ENCODE results near the gene HCLS1.

HCLS1 gene

DNA sequence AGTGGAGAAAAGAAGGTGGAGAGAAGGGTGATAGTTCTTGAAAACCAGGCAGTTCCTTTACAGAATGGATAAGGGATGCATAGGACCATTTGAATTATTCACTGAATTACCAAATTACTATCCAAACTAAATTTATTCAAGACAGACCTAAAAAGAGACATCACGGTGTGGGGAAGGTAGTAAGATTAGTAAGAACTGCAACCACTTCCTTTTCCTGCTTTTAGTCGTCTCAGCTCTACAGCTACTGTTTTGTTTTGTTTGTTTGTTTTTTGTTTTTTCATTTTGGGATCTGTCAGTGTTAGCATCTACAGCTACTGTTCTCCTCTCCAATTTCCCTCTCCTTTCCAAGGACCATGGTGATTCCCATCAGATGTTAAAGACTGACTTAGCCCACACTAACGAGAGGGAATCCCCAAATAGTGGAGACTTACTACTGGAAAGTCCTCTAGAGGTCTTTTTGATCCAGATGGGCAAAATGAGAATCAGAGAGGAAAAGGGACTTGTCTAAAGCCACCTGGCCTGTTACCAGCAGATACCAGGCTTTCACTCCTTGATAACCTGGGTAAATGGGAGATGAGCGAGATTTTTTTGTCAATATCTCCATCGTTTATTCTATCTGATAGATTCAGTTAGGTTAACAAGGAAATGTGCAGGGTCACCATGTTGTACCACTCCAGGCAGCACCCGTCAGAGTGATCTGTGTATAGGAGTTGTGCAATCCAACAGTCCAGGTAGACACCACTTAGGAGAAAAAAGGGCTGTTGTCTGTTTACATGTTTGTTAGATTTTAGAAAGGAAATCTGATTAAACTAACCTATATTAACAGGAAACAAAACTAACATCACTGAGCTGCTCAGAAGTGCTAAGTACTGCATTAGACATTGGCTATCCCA is 6.0 kb downstream of the HCLS1 start:
- DNase-seq (ENCODE audit: extremely low read depth, low read depth), result no peak
- TF ChIP-seq, protein P1, sequence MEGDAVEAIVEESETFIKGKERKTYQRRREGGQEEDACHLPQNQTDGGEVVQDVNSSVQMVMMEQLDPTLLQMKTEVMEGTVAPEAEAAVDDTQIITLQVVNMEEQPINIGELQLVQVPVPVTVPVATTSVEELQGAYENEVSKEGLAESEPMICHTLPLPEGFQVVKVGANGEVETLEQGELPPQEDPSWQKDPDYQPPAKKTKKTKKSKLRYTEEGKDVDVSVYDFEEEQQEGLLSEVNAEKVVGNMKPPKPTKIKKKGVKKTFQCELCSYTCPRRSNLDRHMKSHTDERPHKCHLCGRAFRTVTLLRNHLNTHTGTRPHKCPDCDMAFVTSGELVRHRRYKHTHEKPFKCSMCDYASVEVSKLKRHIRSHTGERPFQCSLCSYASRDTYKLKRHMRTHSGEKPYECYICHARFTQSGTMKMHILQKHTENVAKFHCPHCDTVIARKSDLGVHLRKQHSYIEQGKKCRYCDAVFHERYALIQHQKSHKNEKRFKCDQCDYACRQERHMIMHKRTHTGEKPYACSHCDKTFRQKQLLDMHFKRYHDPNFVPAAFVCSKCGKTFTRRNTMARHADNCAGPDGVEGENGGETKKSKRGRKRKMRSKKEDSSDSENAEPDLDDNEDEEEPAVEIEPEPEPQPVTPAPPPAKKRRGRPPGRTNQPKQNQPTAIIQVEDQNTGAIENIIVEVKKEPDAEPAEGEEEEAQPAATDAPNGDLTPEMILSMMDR (IDR thresholded peaks at IDR 0.05; ENCODE audit: low read depth, low read length), result no peak

DNA sequence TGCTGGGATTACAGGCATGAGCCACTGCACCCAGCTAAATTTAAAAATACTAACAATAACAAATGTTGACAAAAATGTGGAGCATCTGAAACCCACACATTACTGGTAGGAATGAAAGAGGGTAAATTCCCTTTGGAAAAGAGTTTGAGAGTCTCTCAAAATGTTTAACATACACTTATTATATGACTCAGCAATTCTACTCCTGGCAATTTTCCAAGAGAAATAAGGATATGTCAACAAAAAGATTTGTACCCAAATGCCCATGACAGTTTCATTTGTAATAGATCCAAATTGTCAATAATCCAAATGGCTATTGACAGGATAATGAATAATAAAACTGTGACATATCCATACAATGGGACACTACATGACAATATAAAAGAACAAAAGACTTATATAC is 9.0 kb downstream of the HCLS1 start:
- no peak for DNase-seq (ENCODE audit: extremely low read depth, low read depth)
- TF ChIP-seq, protein P1 (IDR thresholded peaks at IDR 0.05; ENCODE audit: low read depth, low read length), result no peak

DNA sequence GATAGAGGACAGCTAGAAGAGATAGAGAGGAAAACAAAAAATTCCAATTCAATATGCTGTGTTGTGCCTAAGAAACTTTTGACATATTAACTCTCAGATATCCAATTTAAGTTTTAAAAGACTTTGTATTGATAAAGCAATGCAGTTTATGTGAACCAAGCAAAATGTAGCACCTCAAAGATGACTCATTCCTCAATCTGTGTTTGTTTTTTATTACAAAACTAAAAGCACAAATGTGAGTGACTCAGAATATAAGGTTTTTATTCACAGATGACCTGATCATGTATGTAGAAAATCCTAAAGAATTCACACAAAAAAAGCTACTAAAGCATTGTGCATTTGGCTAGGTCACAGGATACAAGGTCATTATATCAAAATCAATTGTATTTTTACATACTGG is 11.1 kb downstream of the HCLS1 start:
- DNase-seq (ENCODE audit: extremely low read depth, low read depth), result no peak
- TF ChIP-seq, protein P1 (IDR thresholded peaks at IDR 0.05; ENCODE audit: low read depth, low read length), result no peak

DNA sequence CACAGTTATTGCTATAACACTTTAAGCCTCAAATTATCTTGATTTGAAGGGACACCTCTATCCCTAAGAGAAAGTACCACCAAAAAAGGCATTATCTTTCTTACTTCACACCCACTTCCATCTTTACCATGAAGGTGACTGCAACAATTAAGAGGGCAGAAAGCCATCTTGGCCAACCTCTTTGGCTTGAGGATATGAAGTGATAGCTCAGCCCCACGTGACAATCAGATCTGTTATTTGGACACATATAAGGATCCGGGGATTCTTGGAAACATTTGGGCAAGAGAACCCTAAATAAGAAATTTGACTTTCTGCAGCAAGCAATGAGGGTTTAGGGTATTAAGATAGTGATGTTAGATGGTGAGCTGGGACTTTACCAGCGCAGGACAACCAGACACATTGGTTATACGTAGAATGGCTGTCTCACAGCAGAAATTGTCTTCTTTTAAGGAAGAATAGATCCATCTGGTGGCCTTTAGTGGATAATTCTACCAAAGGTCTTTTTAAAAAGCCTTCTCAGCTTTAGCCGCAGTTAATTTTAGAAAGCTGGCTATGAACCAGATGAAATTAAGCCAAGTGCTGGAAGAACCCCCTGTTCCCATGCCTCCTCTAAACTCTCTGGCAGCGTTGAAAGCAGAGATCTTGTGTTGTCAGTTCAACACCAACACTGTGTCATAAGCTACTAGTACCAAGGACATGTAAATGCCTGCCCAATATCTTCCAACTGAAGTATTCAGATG is 12.3 kb downstream of the HCLS1 start:
- DNase-seq (ENCODE audit: extremely low read depth, low read depth), result no peak
- TF ChIP-seq, protein P1 (IDR thresholded peaks at IDR 0.05; ENCODE audit: low read depth, low read length), result no peak

DNA sequence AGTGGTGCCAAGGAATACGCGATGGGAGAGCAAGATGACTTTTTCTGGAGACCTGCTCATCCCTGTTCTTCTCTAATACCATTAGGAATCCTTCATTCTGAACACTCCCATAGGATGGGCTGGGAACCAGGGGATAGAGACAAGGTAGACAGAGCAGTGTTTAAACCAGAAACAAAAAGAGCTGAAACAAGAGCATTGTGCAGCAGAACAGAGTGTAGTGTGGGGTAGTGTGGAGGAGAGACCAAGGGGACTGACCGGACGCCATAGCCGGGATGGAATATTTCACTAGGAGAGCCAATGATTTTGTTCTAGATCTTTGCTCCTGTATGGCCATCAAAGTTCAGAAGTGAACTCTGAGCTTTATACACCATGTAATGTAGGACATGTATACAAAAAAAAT is 15.6 kb downstream of the HCLS1 start:
- TF ChIP-seq, protein P1 (IDR thresholded peaks at IDR 0.05; ENCODE audit: low read depth, low read length), result no peak
- DNase-seq (ENCODE audit: extremely low read depth, low read depth), result no peak

DNA sequence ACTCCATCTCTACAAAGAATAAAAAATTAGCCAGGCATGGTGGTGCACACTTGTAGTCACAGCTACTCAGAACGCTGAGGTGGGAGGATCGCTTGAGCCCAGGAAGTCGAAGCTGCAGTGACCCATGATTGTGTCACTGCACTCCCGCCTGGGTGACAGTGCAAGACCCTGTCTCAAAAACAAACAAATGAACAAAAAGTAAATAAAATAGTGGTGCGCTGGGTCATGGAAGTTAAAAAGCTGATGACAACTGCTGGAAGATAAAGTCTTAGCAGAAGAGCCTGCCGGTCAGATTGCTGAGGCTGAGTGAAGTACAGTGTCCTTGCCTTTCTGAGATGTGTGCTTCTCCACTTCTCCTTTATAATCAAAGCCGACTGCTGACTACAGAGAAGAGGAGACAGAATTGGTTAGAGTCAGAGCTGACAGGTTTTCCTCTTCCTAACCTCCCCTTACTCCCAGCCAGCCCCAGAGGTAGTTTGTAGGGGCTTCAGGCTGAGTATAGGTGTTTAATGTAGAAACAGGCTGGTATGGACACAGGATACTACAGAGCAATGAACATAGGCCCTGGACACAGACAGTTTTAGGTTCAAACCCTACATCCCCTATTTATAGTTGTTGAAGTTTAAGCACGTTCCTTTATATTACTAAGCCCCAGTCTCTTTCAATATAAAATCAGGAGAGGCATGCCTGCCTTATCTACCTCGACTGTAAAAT is 17.9 kb downstream of the HCLS1 start:
- TF ChIP-seq, protein P1 (IDR thresholded peaks at IDR 0.05; ENCODE audit: low read depth, low read length), result no peak
- DNase-seq (ENCODE audit: extremely low read depth, low read depth), result no peak

Data from AG09319 (cell line).